Measurements from ENCODE around the gene ATG4A. TPM values are rescaled to one million over a fixed set of nuclear protein-coding genes. Genes with fewer than 3 reads are reported as not detected.

ATG4A gene, protein sequence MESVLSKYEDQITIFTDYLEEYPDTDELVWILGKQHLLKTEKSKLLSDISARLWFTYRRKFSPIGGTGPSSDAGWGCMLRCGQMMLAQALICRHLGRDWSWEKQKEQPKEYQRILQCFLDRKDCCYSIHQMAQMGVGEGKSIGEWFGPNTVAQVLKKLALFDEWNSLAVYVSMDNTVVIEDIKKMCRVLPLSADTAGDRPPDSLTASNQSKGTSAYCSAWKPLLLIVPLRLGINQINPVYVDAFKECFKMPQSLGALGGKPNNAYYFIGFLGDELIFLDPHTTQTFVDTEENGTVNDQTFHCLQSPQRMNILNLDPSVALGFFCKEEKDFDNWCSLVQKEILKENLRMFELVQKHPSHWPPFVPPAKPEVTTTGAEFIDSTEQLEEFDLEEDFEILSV
- total RNA-seq (2022; extraction: Qiagen RNA extraction; ENCODE audit: low read depth) = 7.2 to 8.5 TPM (median 7.4 TPM) in 5 replicates

DNA sequence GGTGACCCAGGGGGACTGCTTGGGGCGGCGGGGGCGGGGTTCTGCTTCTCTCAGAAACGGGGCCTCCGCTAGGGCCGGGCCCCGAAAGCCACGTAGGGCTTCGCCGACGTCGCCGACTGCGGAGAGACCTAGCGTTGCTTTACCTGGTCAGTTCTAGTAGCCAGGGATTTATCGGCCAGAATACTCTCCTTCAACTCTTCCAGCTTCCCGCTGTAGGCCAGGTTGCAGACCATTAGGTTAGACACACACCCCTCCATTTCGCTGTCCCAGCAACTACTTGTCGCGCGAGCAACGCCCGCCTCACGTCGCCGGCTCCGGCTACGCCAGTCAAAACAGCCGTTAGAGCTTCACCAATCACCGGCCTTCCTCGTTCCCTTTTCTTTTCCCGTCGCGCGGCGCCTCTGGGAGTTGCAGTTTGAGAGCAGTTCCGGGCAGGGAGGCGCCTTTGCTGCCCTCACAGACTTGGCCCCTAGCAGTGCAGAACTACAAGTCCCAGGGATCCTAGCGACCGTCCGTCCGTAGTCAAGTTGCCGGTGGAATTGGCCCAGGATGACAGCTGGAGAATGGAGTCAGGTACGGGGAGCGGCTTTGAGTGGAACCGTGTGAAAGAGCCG, at the start of gene ATG4A, which contains the start of gene PSMD10:
Gene ATG4A, plus strand, starts transcription at position 515 of the 614 bp plus-strand sequence. Its CDS starts 49 bp downstream, at position 564.
Gene PSMD10, minus strand, starts transcription at position 279 of the 614 bp plus-strand sequence. Its CDS starts 22 bp downstream, at position 257.

DNA sequence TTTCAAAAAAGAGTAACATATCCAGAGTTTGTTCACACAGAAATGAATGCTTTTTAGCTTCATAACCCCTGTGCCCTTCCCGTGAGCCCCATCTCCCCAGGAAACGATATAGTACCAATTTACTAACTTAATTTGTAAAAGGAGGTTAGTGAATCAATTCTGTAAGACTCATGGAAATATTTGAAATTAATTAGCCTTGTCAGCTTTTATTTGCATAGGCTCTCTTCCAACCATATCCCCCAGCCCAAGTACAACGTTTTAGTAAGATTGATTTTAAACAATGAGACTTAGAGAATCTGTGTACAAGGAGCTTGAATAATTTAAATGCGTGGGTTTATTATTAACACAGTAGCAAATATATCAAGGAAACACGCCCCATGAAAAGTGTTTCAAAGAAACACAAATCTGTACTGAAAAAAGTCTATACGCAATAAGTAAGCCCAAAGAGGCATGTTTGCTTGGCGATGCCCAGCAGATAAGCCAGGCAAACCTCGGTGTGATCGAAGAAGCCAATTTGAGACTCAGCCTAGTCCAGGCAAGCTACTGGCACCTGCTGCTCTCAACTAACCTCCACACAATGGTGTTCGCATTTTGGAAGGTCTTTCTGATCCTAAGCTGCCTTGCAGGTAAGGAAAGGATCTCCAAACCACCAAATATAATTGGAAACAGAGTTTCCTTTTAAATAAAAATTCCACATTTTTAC, 46.9 kb upstream of the ATG4A start, which contains the start of gene VSIG1:
Gene VSIG1, plus strand, starts transcription at position 512 of the 703 bp plus-strand sequence. Its CDS starts 66 bp downstream, at position 578.

Other genes starting within 250 kb of the ATG4A start
- gene TEX13B, start 109.4 kb upstream of the ATG4A start, total RNA-seq (2022; extraction: Qiagen RNA extraction; ENCODE audit: low read depth) = not detected in 5 replicates
- gene VSIG1, start 46.7 kb upstream of the ATG4A start, total RNA-seq (2022; extraction: Qiagen RNA extraction; ENCODE audit: low read depth) = 0.25 to 0.61 TPM (median 0.37 TPM) in 5 replicates
- 73.7 to 90.7 TPM (median 80.8 TPM) in 5 replicates for gene PSMD10, start 236 bp upstream of the ATG4A start, total RNA-seq (2022; extraction: Qiagen RNA extraction; ENCODE audit: low read depth)